Lower lobe of right lung (tissue), 2 donors: ENCODE results near the gene RTEL1. TPM values are rescaled to one million over a fixed set of nuclear protein-coding genes. Genes with fewer than 3 reads are reported as not detected.

Source experiments
- ATAC-seq, 2 donors: fragments of 200-7000 bp; cut with Tn5 transposase; one replicate each; pipeline ENCODE4 v1.9.1; 2020 to 2022; ENCODE audit warnings: mild to moderate bottlenecking in 2 of 2, moderate library complexity in 2 of 2
- DNase-seq: peaks from one replicate; pipeline ENCODE4 v3.0.0-alpha.2; 2020
- H3K27ac ChIP-seq: fragments of 200-600 bp; one replicate; pipeline ENCODE4 v1.8.0; 2022
- H3K27me3 ChIP-seq: fragments of 200-600 bp; one replicate; pipeline ENCODE4 v1.8.0; 2022; ENCODE audit warnings: low read depth
- H3K36me3 ChIP-seq: fragments of 200-600 bp; one replicate; pipeline ENCODE4 v1.8.0; 2022; ENCODE audit warnings: mild to moderate bottlenecking
- H3K4me1 ChIP-seq: fragments of 200-600 bp; one replicate; pipeline ENCODE4 v1.8.0; 2022
- H3K4me3 ChIP-seq: fragments of 200-600 bp; one replicate; pipeline ENCODE4 v1.8.0; 2022; ENCODE audit warnings: mild to moderate bottlenecking
- H3K9me3 ChIP-seq: fragments of 200-600 bp; one replicate; pipeline ENCODE4 v1.8.0; 2022
- intact Hi-C: fragments of 100-400 bp; cut with DNase I; formaldehyde crosslinking; loops from one replicate; pipeline ENCODE4 v1.11.0; 2022
- total RNA-seq: library from RNA; stranded (reverse); fragmentation: NEBNext Ultra II Directional; extraction: Animal tissue kit (Norgen Biotek cat#: 25700); gene quantifications from one replicate; pipeline ENCODE4 v1.2.1, GENCODE V29; 2021
- TF ChIP-seq, protein P1 (sequence below): fragments of 200-600 bp; IDR thresholded peaks from one replicate; pipeline ENCODE4 v1.8.0; 2022; ENCODE audit warnings: antibody characterized with exemption, mild to moderate bottlenecking
- donor health status: DM: no; HTN: yes; CAD: no; lungs with severe emphysema.

RTEL1 gene
- total RNA-seq, 1 donor from 2014 or later: 23.8 TPM

GRCh38 chr20:63708301-63709148 lies 50.4 kb downstream of the RTEL1 start:
- TF ChIP-seq, protein P1, sequence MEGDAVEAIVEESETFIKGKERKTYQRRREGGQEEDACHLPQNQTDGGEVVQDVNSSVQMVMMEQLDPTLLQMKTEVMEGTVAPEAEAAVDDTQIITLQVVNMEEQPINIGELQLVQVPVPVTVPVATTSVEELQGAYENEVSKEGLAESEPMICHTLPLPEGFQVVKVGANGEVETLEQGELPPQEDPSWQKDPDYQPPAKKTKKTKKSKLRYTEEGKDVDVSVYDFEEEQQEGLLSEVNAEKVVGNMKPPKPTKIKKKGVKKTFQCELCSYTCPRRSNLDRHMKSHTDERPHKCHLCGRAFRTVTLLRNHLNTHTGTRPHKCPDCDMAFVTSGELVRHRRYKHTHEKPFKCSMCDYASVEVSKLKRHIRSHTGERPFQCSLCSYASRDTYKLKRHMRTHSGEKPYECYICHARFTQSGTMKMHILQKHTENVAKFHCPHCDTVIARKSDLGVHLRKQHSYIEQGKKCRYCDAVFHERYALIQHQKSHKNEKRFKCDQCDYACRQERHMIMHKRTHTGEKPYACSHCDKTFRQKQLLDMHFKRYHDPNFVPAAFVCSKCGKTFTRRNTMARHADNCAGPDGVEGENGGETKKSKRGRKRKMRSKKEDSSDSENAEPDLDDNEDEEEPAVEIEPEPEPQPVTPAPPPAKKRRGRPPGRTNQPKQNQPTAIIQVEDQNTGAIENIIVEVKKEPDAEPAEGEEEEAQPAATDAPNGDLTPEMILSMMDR: no peak
- intact Hi-C loops: no loop called here
- no peaks in the 10 kb centered on the region for H3K9me3 ChIP-seq

DNA sequence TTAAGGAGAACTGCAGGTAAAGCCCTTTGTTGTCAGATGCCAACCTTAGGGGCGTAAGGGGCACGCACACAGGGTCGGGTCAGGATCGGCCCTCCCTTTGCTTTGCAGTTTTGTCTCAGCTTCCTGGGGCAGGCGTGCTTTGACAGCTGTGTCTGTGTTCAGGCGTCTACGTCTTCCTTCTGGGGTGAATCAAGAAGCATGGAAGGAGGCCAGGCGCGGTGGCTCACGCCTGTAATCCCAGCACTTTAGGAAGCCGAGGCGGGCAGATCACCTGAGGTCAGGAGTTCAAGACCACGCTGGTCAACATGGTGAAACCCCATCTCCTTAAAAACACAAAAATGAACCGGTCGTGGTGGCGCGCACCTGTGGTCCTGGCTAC lies 51.0 kb downstream of the RTEL1 start:
- Histone ChIP-seq H3K27ac (no peak overlapping the region), H3K9me3 (no peaks in the 10 kb centered on the region), H3K27me3 (no peaks in the 10 kb centered on the region), H3K4me1 (peaks cover 32% of the 10 kb centered on the region), H3K4me3 (peak overlapping the region; percentile 96), H3K36me3 (peaks cover 67% of the 10 kb centered on the region)
- TF ChIP-seq, protein P1: no peak
- intact Hi-C loops: no loop called here
- no peak for ATAC-seq
- no peak for DNase-seq

More at GRCh38 chr20:63708301-63709148, 50.4 kb downstream of the RTEL1 start:
- DNase-seq (peak; percentile 53), ATAC-seq (no peak)
- Histone ChIP-seq H3K4me3 (peak overlapping the region; percentile 96), H3K27ac (peak overlapping the region; percentile 95), H3K36me3 (peaks cover 69% of the 10 kb centered on the region), H3K27me3 (no peaks in the 10 kb centered on the region), H3K4me1 (peaks cover 32% of the 10 kb centered on the region)

DNA sequence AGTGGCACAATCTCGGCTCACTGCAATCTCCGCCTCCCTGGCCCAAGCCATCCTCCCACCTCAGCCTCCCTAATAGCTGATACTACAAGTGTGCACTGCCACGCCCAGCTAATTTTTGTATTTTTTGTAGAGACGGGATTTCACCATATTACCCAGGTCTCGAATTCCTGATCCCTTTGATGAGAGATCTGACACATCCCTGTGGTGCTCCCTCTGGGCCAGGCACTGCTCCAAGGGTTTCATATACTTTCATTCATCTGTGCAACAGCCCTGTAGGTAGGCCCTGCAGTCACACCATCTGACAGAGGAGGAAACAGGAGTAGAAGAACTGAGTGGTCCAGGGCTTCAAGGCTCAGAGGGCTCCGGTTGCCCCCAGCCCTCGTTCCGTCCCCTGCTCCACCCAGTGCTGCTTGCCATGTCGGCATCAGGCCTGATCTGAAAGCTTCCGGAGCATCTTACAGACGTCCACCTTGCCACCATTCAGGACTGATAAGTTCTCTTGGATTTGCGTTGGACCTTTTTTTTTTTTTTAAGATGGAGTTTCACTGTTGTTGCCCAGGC lies 53.1 kb downstream of the RTEL1 start:
- DNase-seq: no peak
- TF ChIP-seq, protein P1: no peak
- Histone ChIP-seq H3K27ac (no peak overlapping the region), H3K27me3 (no peaks in the 10 kb centered on the region), H3K36me3 (peaks cover 61% of the 10 kb centered on the region), H3K4me3 (no peak overlapping the region), H3K9me3 (peaks cover 10% of the 10 kb centered on the region), H3K4me1 (peaks cover 27% of the 10 kb centered on the region)
- no peak for ATAC-seq
- intact Hi-C loops: no loop called here

- intact Hi-C loops: no loop called here
- Histone ChIP-seq H3K27ac (no peak overlapping the region), H3K27me3 (no peaks in the 10 kb centered on the region), H3K4me1 (peaks cover 18% of the 10 kb centered on the region), H3K36me3 (peaks cover 65% of the 10 kb centered on the region), H3K4me3 (no peak overlapping the region), H3K9me3 (peaks cover 10% of the 10 kb centered on the region)
- TF ChIP-seq, protein P1: no peak
- DNase-seq (no peak), ATAC-seq (no peak)
Measured at GRCh38 chr20:63712191-63712590, 54.1 kb downstream of the RTEL1 start.

- peaks cover 69% of the 10 kb centered on the region for H3K36me3 ChIP-seq
- H3K9me3 ChIP-seq: peaks cover 20% of the 10 kb centered on the region
- TF ChIP-seq, protein P1: no peak
- H3K27me3 ChIP-seq: no peaks in the 10 kb centered on the region
- no peak overlapping the region for H3K27ac ChIP-seq
- DNase-seq (no peak), ATAC-seq (no peak)
- no peak overlapping the region for H3K4me3 ChIP-seq
- H3K4me1 ChIP-seq: peaks cover 2% of the 10 kb centered on the region
- intact Hi-C loops: no loop called here
Measured at GRCh38 chr20:63714858-63715257, 56.7 kb downstream of the RTEL1 start.
